ENCODE results near the gene SYAP1. TPM values are rescaled to one million over a fixed set of nuclear protein-coding genes. Genes with fewer than 3 reads are reported as not detected.

The SYAP1 gene
- total RNA-seq, 1 donor from 2014 or later, result 12.0 TPM

- H3K36me3 ChIP-seq (ENCODE audit: control insufficient read depth in 3 of 3, insufficient read depth in 3 of 3, low read length in 3 of 3), result peaks cover 0 to 3% (median 0%) of the 10 kb centered on the region in 3 donors
- no peaks in the 10 kb centered on the region for H3K9me3 ChIP-seq (ENCODE audit: control insufficient read depth in 3 of 3, low read length in 3 of 3)
- H3K4me3 ChIP-seq (ENCODE audit: low read length in 3 of 3), result no peak overlapping the region
- H3K4me1 ChIP-seq (ENCODE audit: control insufficient read depth in 3 of 3, insufficient read depth in 3 of 3, low read length in 3 of 3), result no peaks in the 10 kb centered on the region
- H3K27me3 ChIP-seq (ENCODE audit: control insufficient read depth in 3 of 3, insufficient read depth in 3 of 3, low read length in 3 of 3), result no peaks in the 10 kb centered on the region
- no peak overlapping the region for H3K27ac ChIP-seq (ENCODE audit: low read depth, low read length)
- no peak overlapping the region for H3K9ac ChIP-seq (ENCODE audit: low read depth in 1 of 3, low read length in 3 of 3)
Observed at GRCh38 chrX:16814597-16814996, 95.2 kb downstream of the SYAP1 start.

Small RNA genes lying within 50 kb of the gene (small RNA-seq; reads per million reads assigned to genes)
- gene RNU7-56P (not detected), gene RPL12P49 (not detected)

Other genes starting within 250 kb of the SYAP1 start
- not detected for gene S100G, start 69.5 kb upstream of the SYAP1 start, total RNA-seq
- 24.5 TPM for gene CTPS2, start 6.9 kb upstream of the SYAP1 start, total RNA-seq
- gene TXLNG, start 66.9 kb downstream of the SYAP1 start, total RNA-seq, result 5.7 TPM
- gene RBBP7, start 150.8 kb downstream of the SYAP1 start, total RNA-seq, result 145 TPM
- gene REPS2, start 227.0 kb downstream of the SYAP1 start, total RNA-seq, result 7.8 TPM

Measured in skeletal muscle tissue (tissue), 5 donors.